GM19239 (cell line): Measurements from ENCODE around the gene BHLHE23.
"Not testable (repeated sequence)": the region's sequence is repeated elsewhere in the genome, so short reads cannot be mapped to it uniquely, and the experiment has no call there.

Source experiments
- DNase-seq: peaks from one replicate; pipeline ENCODE4 v3.0.0; 2011; ENCODE audit warnings: low spot score; ENCODE audit not compliant: insufficient read length
- FAIRE-seq: peaks from 2 replicates; lab custom pipeline; 2011; peaks lifted over from hg19 to GRCh38; lab: Jason Lieb, UNC

BHLHE23 gene

DNA sequence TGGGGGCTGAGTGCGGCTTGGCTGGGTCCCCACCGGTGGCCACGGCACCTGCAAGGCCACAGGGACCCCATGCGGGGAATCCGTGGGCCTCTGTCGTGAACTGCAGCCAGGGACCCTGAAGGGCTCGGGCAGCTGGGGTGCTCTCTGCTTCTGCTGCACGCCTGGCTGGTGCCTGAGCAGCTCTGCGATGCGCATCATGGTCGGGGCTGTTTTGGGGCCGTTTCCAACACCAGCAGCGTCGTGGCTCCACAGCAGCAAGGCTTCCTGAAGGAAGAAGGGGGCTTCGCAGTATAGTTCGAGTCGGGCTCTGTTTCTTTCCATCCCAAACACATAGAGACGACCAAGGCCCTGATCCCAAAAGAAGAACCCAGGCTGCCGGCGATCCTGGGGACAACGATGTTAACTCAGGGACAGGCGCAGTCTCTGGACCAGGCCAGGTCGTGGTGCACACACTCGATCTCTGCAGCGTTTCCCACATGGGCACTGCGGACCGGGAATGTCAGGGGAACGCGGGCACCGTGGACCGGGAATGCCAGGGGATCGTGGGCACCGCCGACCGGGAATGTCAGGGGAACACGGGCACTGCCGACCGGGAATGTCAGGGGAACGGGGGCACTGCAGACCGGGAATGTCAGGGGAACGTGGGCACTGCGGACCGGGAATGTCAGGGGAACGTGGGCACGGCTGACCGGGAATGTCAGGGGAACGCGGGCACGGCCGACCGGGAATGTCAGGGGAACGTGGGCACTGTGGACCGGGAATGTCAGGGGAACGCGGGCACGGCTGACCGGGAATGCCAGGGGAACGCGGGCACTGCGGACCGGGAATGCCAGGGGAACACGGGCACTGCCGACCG is 36.8 kb upstream of the BHLHE23 start:
- DNase-seq, result no peak
- FAIRE-seq, result no peak

GRCh38 chr20:63042448-63043071 is 35.8 kb upstream of the BHLHE23 start:
- FAIRE-seq, result peak; percentile 87

GRCh38 chr20:63041776-63042175 is 35.0 kb upstream of the BHLHE23 start:
- DNase-seq (no peak), FAIRE-seq (no peak)

More at GRCh38 chr20:63042448-63043071, 35.8 kb upstream of the BHLHE23 start:
- peak; percentile 61 for DNase-seq

- no peak for FAIRE-seq
- no peak for DNase-seq
Measured at GRCh38 chr20:63037669-63038268, 31.0 kb upstream of the BHLHE23 start.

DNA sequence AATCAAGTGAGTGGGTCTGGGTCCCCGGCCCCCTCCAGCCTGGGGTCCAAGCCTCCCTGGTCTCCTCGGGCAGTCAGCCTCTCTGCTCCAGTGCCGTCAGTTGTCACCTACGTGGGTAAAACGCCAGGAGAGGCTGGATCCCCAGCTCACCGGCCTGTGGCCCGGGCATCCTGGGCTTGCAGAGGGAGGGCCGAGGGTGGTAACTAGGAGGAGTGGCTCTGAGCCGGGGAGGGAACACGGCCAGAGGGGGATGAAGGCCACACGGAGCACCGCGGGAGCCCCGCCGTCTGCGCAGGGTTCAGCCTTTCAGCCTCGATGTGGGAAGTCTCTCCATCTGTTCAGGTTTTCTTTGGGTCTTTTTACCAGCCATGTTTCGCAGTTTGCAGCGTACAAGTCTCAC is 29.5 kb upstream of the BHLHE23 start:
- FAIRE-seq (no peak), DNase-seq (no peak)

DNA sequence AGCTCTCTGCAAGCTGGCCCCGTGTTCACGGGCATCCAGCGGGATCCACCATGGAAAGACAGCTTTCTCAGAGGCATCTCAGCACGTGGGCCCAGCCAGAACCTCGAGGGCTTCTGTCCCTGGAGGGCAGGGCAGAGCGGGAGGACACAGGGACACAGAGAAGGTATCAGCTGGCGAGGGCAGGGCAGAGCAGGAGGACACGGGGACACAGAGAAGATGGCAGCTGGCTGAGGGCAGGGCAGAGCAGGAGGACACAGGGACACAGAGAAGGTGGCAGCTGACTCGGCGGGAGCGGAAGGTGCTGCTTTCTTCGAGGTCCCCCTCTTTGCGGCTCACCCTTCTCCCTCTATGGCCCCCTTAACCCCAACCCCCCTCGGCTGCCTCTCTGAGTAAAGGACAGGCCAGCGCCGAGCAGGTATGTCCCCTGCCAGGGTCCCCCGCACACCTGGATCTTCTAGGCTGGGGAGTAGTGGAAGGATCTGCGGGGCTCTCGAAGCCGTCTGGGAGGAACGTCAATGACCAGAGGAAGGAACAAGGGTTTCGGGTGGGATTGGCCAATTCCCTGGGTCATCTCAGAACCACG is 28.9 kb upstream of the BHLHE23 start:
- FAIRE-seq (no peak), DNase-seq (no peak)

DNA sequence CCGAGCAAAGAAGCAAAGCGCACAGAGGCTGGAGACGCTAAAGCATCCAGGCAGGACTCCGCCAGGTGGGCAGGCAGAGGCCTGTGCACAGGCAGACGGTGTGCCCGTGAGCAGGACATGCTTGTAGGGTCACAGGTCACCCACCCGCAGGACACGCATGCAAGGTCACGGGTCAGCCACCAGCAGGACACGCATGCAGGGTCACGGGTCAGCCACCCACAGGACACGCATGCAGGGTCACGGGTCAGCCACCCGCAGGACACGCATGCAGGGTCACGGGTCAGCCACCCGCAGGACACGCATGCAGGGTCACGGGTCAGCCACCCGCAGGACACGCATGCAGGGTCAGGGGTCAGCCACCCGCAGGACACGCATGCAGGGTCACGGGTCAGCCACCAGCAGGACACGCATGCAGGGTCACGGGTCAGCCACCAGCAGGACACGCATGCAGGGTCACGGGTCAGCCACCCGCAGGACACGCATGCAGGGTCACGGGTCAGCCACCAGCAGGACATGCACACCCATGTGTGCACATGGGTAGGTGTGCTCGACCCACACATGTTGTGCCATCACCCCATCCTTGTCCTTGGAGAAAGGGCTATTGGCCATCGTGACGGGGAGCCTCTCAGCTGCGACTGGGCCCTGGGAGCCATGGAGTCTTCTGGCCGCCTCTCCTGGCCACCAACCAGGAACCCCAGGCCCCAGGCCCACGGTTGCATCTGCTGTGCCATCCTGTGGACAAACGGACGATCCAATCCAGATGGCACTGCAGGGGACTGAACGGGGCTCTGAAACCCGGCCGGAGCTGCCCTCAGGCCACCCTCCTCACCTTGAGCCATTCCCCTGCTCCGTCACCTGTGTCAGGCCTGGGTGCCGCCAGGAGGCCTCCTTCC is 28.2 kb upstream of the BHLHE23 start:
- not testable (repeated sequence) for DNase-seq, FAIRE-seq

DNA sequence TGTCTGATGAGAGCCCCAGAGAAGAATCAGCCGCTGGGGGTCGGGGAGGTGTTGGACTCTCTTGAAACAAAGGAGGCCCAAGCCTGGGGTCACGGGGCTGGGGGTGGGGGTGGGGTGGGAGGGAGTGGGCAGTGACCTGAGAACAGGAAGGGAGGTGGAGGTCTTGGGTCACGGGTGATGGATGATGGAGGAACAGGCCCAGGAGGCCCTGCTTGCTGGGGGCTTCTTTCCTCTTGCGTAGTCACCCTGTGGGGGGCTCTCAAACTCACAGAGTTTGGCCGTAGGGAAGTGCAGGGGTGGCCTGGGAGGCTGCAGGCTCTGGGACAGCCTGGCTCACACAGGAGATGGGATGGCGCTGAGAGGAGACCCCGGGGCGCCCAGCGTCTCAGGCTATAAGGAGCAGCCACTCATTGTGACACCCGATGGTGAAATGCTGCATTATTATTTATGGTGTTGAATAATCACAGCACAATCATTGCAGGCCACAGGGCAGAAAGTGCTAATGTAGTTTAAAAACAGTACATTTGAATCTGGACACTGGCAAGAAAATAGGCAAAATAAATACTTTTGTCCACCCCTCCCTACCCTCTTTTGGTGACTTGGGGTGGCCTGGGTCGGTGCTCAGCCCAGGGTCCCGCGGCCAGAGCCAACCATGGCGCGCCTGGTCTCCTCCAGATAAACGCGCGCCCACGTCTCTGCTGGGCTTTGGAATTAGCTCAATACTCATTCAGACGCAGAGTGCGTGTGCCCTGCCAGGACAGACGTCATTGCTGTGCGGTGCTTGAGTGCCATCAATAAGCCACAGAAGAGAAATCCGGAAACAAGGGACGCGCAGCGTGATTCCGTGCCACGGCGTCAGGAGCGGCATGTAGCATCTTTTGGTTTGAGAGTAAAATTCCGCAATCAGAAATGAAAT is 27.3 kb upstream of the BHLHE23 start:
- DNase-seq (no peak), FAIRE-seq (no peak)

DNA sequence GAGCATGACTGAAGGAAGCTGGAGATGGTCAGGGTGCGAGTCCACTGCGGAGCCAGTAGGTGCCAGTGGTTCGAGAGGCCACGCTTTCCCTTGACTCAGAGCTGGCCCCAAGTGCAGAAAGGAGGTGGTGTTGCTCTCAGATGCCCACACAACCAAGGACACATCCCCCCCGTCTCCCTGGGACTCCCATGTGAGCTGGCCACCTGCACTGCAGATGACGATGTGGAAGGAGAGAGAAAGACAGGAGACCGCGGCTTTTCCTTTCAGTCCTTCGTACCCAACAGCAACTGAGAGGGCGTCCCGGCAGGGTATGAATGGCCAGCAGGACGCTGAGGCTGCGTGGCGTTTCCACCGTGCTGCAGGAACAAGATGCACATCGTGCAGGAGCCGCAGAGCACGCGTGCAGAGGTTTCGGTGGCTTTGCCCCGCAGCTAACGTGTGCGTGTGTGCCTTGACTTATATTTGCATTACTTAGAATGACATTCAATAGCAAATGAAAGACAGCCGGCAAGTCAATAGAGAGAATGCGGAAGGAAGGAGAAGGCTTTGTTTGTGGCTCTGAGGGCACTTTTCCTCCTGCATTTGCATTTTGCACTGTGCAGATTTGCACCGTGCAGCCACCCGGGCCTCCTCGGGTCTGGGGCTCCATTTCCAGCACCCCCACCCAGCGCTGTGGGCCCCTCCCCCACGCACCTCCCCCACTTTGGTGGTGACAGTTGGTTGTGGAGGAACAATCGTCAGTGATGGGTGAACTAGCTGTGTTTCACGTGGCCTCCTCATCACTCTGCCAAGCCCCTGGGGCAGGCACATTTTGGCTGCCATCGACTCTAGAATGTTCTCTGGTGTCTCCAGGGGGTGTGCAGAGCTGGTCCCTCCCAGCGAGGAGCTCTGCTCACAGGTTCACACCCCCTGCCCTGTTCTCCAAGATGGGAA is 26.4 kb upstream of the BHLHE23 start:
- peak; percentile 99 for FAIRE-seq
- DNase-seq, result no peak

GRCh38 chr20:63032026-63032800 is 25.4 kb upstream of the BHLHE23 start:
- no peak for FAIRE-seq
- no peak for DNase-seq

GRCh38 chr20:63031251-63032014 is 24.7 kb upstream of the BHLHE23 start:
- FAIRE-seq (no peak), DNase-seq (no peak)

- no peak for DNase-seq
- no peak for FAIRE-seq
Measured at GRCh38 chr20:63029358-63030121, 22.8 kb upstream of the BHLHE23 start.

- DNase-seq, result no peak
Measured at GRCh38 chr20:63028461-63028921, 21.7 kb upstream of the BHLHE23 start.

GRCh38 chr20:63027922-63028389 is 21.2 kb upstream of the BHLHE23 start:
- no peak for FAIRE-seq

More at GRCh38 chr20:63028461-63028921, 21.7 kb upstream of the BHLHE23 start:
- no peak for FAIRE-seq

GRCh38 chr20:63027221-63027921 is 20.6 kb upstream of the BHLHE23 start:
- no peak for FAIRE-seq
- DNase-seq, result no peak

More at GRCh38 chr20:63027922-63028389, 21.2 kb upstream of the BHLHE23 start:
- no peak for DNase-seq
